H1 (cell line): ENCODE results near the gene MORF4L1. TPM values are rescaled to one million over a fixed set of nuclear protein-coding genes. Genes with fewer than 3 reads are reported as not detected.

Source experiments
- CTCF ChIA-PET: fragments of 300-600 bp; sonication (Branson Sonifier 250); formaldehyde crosslinking; loops from one replicate; lab custom pipeline; 2021; ENCODE audit not compliant: partially characterized antibody; lab: Charles Lee
- POLR2A ChIA-PET: fragments of 300-600 bp; sonication (Branson Sonifier 250); formaldehyde crosslinking; loops from one replicate; lab custom pipeline; 2021; ENCODE audit warnings: inconsistent platforms; ENCODE audit not compliant: partially characterized antibody; lab: Charles Lee
- DNase-seq, 2 experiments: peaks; one replicate each; pipeline versions ENCODE4 v3.0.0 to v3.0.0-alpha.2; 2010 to 2022; ENCODE audit warnings: low spot score in 2 of 2, low read depth in 1 of 2, mixed read lengths in 1 of 2
- FAIRE-seq: peaks from 2 replicates; lab custom pipeline; 2011; peaks lifted over from hg19 to GRCh38; lab: Jason Lieb, UNC
- H2AFZ ChIP-seq: 2 replicates; pipeline ENCODE4 v1.8.1; 2012; ENCODE audit warnings: low read length, inconsistent platforms
- H2AK5ac ChIP-seq: 2 replicates; pipeline ENCODE4 v1.6.1; 2013; ENCODE audit warnings: low read depth, low read length
- H2BK120ac ChIP-seq: replicated peaks from 2 replicates; pipeline ENCODE3; 2013; ENCODE audit warnings: low read depth, low read length, inconsistent platforms
- H2BK12ac ChIP-seq: 2 replicates; pipeline ENCODE4 v1.6.1; 2013; ENCODE audit warnings: low read depth, low read length
- H2BK15ac ChIP-seq: 2 replicates; pipeline ENCODE4 v1.6.1; 2013; ENCODE audit warnings: low read length
- H2BK20ac ChIP-seq: 2 replicates; pipeline ENCODE4 v1.6.1; 2013; ENCODE audit warnings: low read length
- H2BK5ac ChIP-seq: 2 replicates; pipeline ENCODE4 v1.6.1; 2013; ENCODE audit warnings: low read depth, low read length
- H3K14ac ChIP-seq: 2 replicates; pipeline ENCODE4 v1.6.1; 2013; ENCODE audit warnings: inconsistent platforms; ENCODE audit not compliant: insufficient read length
- H3K18ac ChIP-seq: 2 replicates; pipeline ENCODE4 v1.6.1; 2013; ENCODE audit warnings: low read length; ENCODE audit errors: extremely low read depth
- H3K23ac ChIP-seq: 2 replicates; pipeline ENCODE4 v1.6.1; 2013; ENCODE audit warnings: inconsistent platforms; ENCODE audit not compliant: insufficient read length
- H3K23me2 ChIP-seq: 2 replicates; pipeline ENCODE4 v1.6.1; 2013; ENCODE audit warnings: low read depth, low read length
- H3K27ac ChIP-seq: 2 replicates; pipeline ENCODE4 v1.6.1; 2011; ENCODE audit warnings: low read depth, low read length, inconsistent platforms
- H3K27me3 ChIP-seq, 4 experiments: replicated peaks in 1 of 4; 1 replicate in 1 of 4; 2 replicates in 3 of 4; pipeline versions ENCODE4 v1.6.1 to v1.8.1; 2011 to 2013; ENCODE audit warnings: low read length in 3 of 4, mild to moderate bottlenecking in 3 of 4, inconsistent platforms in 2 of 4, mixed read lengths in 2 of 4, moderate library complexity in 1 of 4; ENCODE audit not compliant: control insufficient read depth in 3 of 4, insufficient read depth in 3 of 4; ENCODE audit errors: extremely low read depth in 1 of 4
- H3K36me3 ChIP-seq, 4 experiments: 2 replicates each; pipeline versions ENCODE4 v1.6.1 to v1.8.1; 2011 to 2013; ENCODE audit warnings: mild to moderate bottlenecking in 4 of 4, low read length in 3 of 4, moderate library complexity in 2 of 4, control low read depth in 1 of 4, inconsistent platforms in 1 of 4; ENCODE audit not compliant: insufficient read depth in 4 of 4, control insufficient read depth in 2 of 4
- H3K4ac ChIP-seq: replicated peaks from 2 replicates; pipeline ENCODE3; 2013; ENCODE audit warnings: low read length, low read depth, mixed read lengths, inconsistent platforms; ENCODE audit not compliant: insufficient read length
- H3K4me1 ChIP-seq, 4 experiments: replicated peaks in 1 of 4; 1 replicate in 1 of 4; 2 replicates in 3 of 4; pipeline versions ENCODE4 v1.6.1 to v1.8.1; 2011 to 2013; ENCODE audit warnings: low read length in 3 of 4, inconsistent platforms in 2 of 4, mixed read lengths in 1 of 4; ENCODE audit not compliant: insufficient read depth in 4 of 4, control insufficient read depth in 3 of 4
- H3K4me2 ChIP-seq, 2 experiments: 2 replicates each; pipeline versions ENCODE4 v1.6.1 to v1.8.1; 2011 to 2013; ENCODE audit warnings: low read depth in 2 of 2, low read length in 2 of 2, control low read depth in 1 of 2, inconsistent platforms in 1 of 2, mild to moderate bottlenecking in 1 of 2; ENCODE audit not compliant: insufficient read depth in 1 of 2
- H3K4me3 ChIP-seq, 4 experiments: fragments of 200-600, 300-600 bp in 1 of 4; sonication (generic), shearing (Covaris generic), sonication (Bioruptor Twin) in 1 of 4; 2 replicates each; pipeline versions ENCODE4 v1.5.1 to v1.8.1; 2011 to 2016; ENCODE audit warnings: low read length in 4 of 4, low read depth in 3 of 4, control low read depth in 2 of 4, inconsistent platforms in 2 of 4, mild to moderate bottlenecking in 2 of 4, mixed read lengths in 1 of 4, moderate library complexity in 1 of 4; ENCODE audit not compliant: insufficient read depth in 2 of 4; ENCODE audit errors: extremely low read depth in 1 of 4
- H3K56ac ChIP-seq: replicated peaks from 2 replicates; pipeline ENCODE3; 2013; ENCODE audit warnings: low read depth, mild to moderate bottlenecking, mixed read lengths, low read length, inconsistent platforms; ENCODE audit not compliant: insufficient read length
- H3K79me1 ChIP-seq: 2 replicates; pipeline ENCODE4 v1.6.1; 2013; ENCODE audit warnings: low read depth, low read length, control low read depth
- H3K79me2 ChIP-seq, 2 experiments: 2 replicates each; pipeline versions ENCODE4 v1.6.1 to v1.8.1; 2012 to 2013; ENCODE audit warnings: low read length in 2 of 2, mild to moderate bottlenecking in 2 of 2, inconsistent platforms in 1 of 2; ENCODE audit not compliant: insufficient read depth in 2 of 2, control insufficient read depth in 1 of 2
- H3K9ac ChIP-seq, 4 experiments: replicated peaks in 1 of 4; 1 replicate in 1 of 4; 2 replicates in 3 of 4; pipeline versions ENCODE4 v1.6.1 to v1.8.1; 2011 to 2013; ENCODE audit warnings: low read depth in 3 of 4, low read length in 3 of 4, control low read depth in 2 of 4, mild to moderate bottlenecking in 2 of 4, moderate library complexity in 2 of 4, inconsistent platforms in 1 of 4; ENCODE audit errors: extremely low read depth in 1 of 4
- H3K9me3 ChIP-seq, 2 experiments: 2 replicates each; pipeline versions ENCODE4 v1.6.1 to v1.8.1; 2012 to 2013; ENCODE audit warnings: mild to moderate bottlenecking in 2 of 2, moderate library complexity in 2 of 2, control low read depth in 1 of 2, inconsistent platforms in 1 of 2, low read depth in 1 of 2, low read length in 1 of 2, mixed read lengths in 1 of 2; ENCODE audit not compliant: insufficient read depth in 2 of 2
- H4K20me1 ChIP-seq, 2 experiments: replicated peaks in 1 of 2; 2 replicates each; pipeline versions ENCODE3 to v1.8.1; 2011 to 2013; ENCODE audit warnings: inconsistent platforms in 2 of 2, low read length in 2 of 2, mild to moderate bottlenecking in 1 of 2; ENCODE audit not compliant: insufficient read depth in 2 of 2, control insufficient read depth in 1 of 2
- H4K5ac ChIP-seq: 2 replicates; pipeline ENCODE4 v1.6.1; 2013; ENCODE audit warnings: low read length, low read depth, mixed read lengths, inconsistent platforms; ENCODE audit not compliant: insufficient read length
- H4K8ac ChIP-seq: 2 replicates; pipeline ENCODE4 v1.8.0; 2013; ENCODE audit warnings: mild to moderate bottlenecking, moderate library complexity, low read length, inconsistent platforms; ENCODE audit not compliant: insufficient read depth; ENCODE audit errors: extremely low read depth
- H4K91ac ChIP-seq: replicated peaks from 2 replicates; pipeline ENCODE3; 2013; ENCODE audit warnings: low read length, mixed read lengths, inconsistent platforms; ENCODE audit not compliant: insufficient read length
- JUN ChIP-seq: IDR thresholded peaks from 2 replicates; pipeline ENCODE4 v1.6.1; 2011; ENCODE audit warnings: low read depth, mild to moderate bottlenecking, improper control_type of control experiment, low read length
- WGBS, 2 experiments: shearing (Covaris generic) in 1 of 2; methylation state at CpG; one replicate each; pipeline versions ENCODE4 v1.1.6 to v1.1.7; 2013 to 2015; ENCODE audit warnings: low lambda C conversion rate in 2 of 2, mixed read lengths in 2 of 2, inconsistent platforms in 1 of 2, low coverage in 1 of 2, missing lambda C conversion rate in 1 of 2; ENCODE audit not compliant: insufficient replicate concordance in 2 of 2, insufficient coverage in 1 of 2, insufficient read length in 1 of 2; ENCODE audit errors: extremely low coverage in 1 of 2, missing lambda C conversion rate in 1 of 2; 5-methylcytosine and 5-hydroxymethylcytosine counted together
- polyA plus RNA-seq, 7 experiments: library from polyadenylated mRNA; depleted of rRNA in 3 of 7; stranded (reverse) in 5 of 7; unstranded in 2 of 7; fragments of >200 nt in 5 of 7; fragments of 200-250 nt in 2 of 7; gene quantifications; 1 replicate in 5 of 7; 2 replicates in 1 of 7; 4 replicates in 1 of 7; pipeline versions ENCODE4 v1.2.1 to v1.2.3, GENCODE V29; 2011 to 2013; ENCODE audit warnings: missing spikeins in 2 of 7, mixed read lengths in 2 of 7
- total RNA-seq: library from RNA; stranded (reverse); fragmentation: NEBNext Ultra II Directional; extraction: Animal tissue kit (Norgen Biotek cat#: 25700); gene quantifications from 2 replicates; pipeline ENCODE4 v1.2.1, GENCODE V29; 2021

The MORF4L1 gene
- total and polyA plus RNA-seq, 2 of the 8 experiments (the other 6 are each of a cell fraction or from before 2014, with no cell fraction given) = 260 to 533 TPM

DNA sequence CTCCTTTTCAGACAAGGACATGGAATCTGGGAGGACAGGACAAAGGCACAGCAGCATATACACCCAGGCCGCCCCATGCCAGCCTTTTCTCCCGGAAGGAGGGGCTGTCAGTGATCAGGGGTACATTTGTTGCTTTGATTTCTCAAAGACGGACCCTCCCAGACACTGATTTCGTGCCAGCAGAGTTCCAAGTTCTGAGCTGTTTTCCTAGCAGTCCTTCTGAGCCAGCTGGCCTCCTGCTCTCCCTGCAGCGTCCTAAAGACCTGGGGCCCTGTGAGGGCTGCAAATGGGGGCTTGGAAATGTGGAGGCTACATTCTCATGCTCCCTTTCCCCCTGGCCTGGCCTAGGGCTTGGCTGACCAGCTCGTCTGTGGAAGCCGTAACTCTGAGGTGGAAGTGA is 49.8 kb downstream of the MORF4L1 start:
- WGBS, 2 experiments = 93% methylated on average over 7 of the region's 7 CpGs; no CpG with 5 or more reads in 1 of the 2 experiments
- DNase-seq = peak in 1 of 2 experiments; percentile 37
- Histone ChIP-seq H3K79me2 (no peaks in the 10 kb centered on the region), H3K4me3 (no peak overlapping the region), H3K9ac (no peak overlapping the region), H2BK20ac (no peak overlapping the region), H2AFZ (no peak overlapping the region), H3K23ac (no peak overlapping the region), H3K4me2 (no peak overlapping the region), H4K5ac (no peak overlapping the region), H4K8ac (no peak overlapping the region), H3K14ac (no peak overlapping the region), H3K18ac (no peak overlapping the region), H3K56ac (no peak overlapping the region), H3K4me1 (no peaks in the 10 kb centered on the region), H3K9me3 (no peaks in the 10 kb centered on the region), H3K36me3 (peaks cover 0 to 31% (median 7%) of the 10 kb centered on the region in 4 experiments; a peak in 6 of 8 replicates), H4K91ac (no peak overlapping the region), H3K27ac (no peak overlapping the region), H4K20me1 (peaks cover 0 to 3% of the 10 kb centered on the region in 2 experiments), H3K4ac (no peak overlapping the region), H3K79me1 (0 out of 2 replicates have a peak, but pooled peaks cover 2% of the 10 kb centered on the region), H2AK5ac (no peak overlapping the region), H3K27me3 (no peaks in the 10 kb centered on the region), H2BK15ac (no peak overlapping the region), H2BK120ac (no peak overlapping the region), H2BK12ac (no peak overlapping the region), H2BK5ac (no peak overlapping the region), H3K23me2 (no peaks in the 10 kb centered on the region)
- TF ChIP-seq JUN = no peak
- ChIA-PET CTCF (interaction anchor here (0.6 to 6.0 kb wide), 10 partner anchors 9 to 105 kb away, joined by 3 to 41 read pairs (median 4); partner anchors contain the start of gene CTSH), POLR2A (interaction anchor here (0.6 to 1.7 kb wide), 4 partner anchors 22 to 57 kb away, joined by 3 to 6 read pairs (median 3); partner anchors contain the start of gene CTSH)
- no peak for FAIRE-seq
